HL-60/S4 treated with phorbol 12-myristate 13-acetate at 8.2 ng/mL for 4 days and 3 days (cell line): Measurements from ENCODE around the gene ZFC3H1.
"Not testable (repeated sequence)": the region's sequence is repeated elsewhere in the genome, so short reads cannot be mapped to it uniquely, and the experiment has no call there.

Experiments used
- in situ Hi-C: fragments of 300-500 bp; cut with MboI; formaldehyde crosslinking; loops from 2 replicates; pipeline ENCODE4 v1.15.0; 2022; ENCODE audit warnings: low sequenced_read_pairs

The ZFC3H1 gene

GRCh38 chr12:71663561-71664410 lies at the start of gene ZFC3H1, which contains the start of gene THAP2:
TSS of gene ZFC3H1 (minus strand) at chr12:71663848. CDS start at chr12:71663610, 238 bp downstream.
TSS of gene THAP2 (plus strand) at chr12:71664301. CDS start at chr12:71664510, 209 bp downstream.
- in situ Hi-C loops = no loop called here

GRCh38 chr12:71710276-71711125 lies 46.9 kb upstream of the ZFC3H1 start:
- in situ Hi-C loops = no loop called here

GRCh38 chr12:71708658-71709057 lies 45.0 kb upstream of the ZFC3H1 start:
- in situ Hi-C loops = no loop called here

GRCh38 chr12:71704920-71705319 lies 41.3 kb upstream of the ZFC3H1 start:
- in situ Hi-C loops = no loop called here

GRCh38 chr12:71703206-71703605 lies 39.6 kb upstream of the ZFC3H1 start:
- in situ Hi-C loops = no loop called here

GRCh38 chr12:71702590-71702989 lies 38.9 kb upstream of the ZFC3H1 start:
- in situ Hi-C loops = no loop called here

- in situ Hi-C loops = not testable (repeated sequence)
These were observed 38.5 kb upstream of the ZFC3H1 start for GRCh38 chr12:71702181-71702580.

GRCh38 chr12:71695782-71696181 lies 32.1 kb upstream of the ZFC3H1 start:
- in situ Hi-C loops = no loop called here

- in situ Hi-C loops = no loop called here
These were observed 30.6 kb upstream of the ZFC3H1 start for GRCh38 chr12:71694099-71694820.

- in situ Hi-C loops = not testable (repeated sequence)
These were observed 30.0 kb upstream of the ZFC3H1 start for GRCh38 chr12:71693651-71694050.

- in situ Hi-C loops = no loop called here
These were observed 29.5 kb upstream of the ZFC3H1 start for GRCh38 chr12:71693126-71693525.

- in situ Hi-C loops = no loop called here
These were observed 28.0 kb upstream of the ZFC3H1 start for GRCh38 chr12:71691504-71692129.

GRCh38 chr12:71688961-71689570 lies 25.4 kb upstream of the ZFC3H1 start:
- in situ Hi-C loops = no loop called here

- in situ Hi-C loops = not testable (repeated sequence)
These were observed 23.5 kb upstream of the ZFC3H1 start for GRCh38 chr12:71687172-71687571.

GRCh38 chr12:71686658-71687025 lies 23.0 kb upstream of the ZFC3H1 start:
- in situ Hi-C loops = no loop called here

GRCh38 chr12:71685914-71686657 lies 22.4 kb upstream of the ZFC3H1 start, which contains the start of gene TMEM19:
TSS of gene TMEM19 (plus strand) at chr12:71686082. CDS start at chr12:71686681, 599 bp downstream.
- in situ Hi-C loops = no loop called here

GRCh38 chr12:71685312-71685906 lies 21.8 kb upstream of the ZFC3H1 start:
- in situ Hi-C loops = no loop called here

- in situ Hi-C loops = no loop called here
These were observed 20.4 kb upstream of the ZFC3H1 start for GRCh38 chr12:71684081-71684480.

- in situ Hi-C loops = no loop called here
These were observed 20.0 kb upstream of the ZFC3H1 start for GRCh38 chr12:71683633-71684032.
